ENCODE measurements around the gene AKAP13.

- TF ChIP-seq CTCF (IDR thresholded peaks at IDR 0.05; ENCODE audit: low read depth, low read length) (no peak), POLR2A (IDR thresholded peaks at IDR 0.05; ENCODE audit: extremely low read depth, insufficient read length) (no peak)
- TF ChIP-seq, protein P1, sequence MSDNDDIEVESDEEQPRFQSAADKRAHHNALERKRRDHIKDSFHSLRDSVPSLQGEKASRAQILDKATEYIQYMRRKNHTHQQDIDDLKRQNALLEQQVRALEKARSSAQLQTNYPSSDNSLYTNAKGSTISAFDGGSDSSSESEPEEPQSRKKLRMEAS (IDR thresholded peaks at IDR 0.05; ENCODE audit: low read depth, low read length), result no peak
Measured at GRCh38 chr15:85500729-85501128, 120.3 kb downstream of the AKAP13 start.

Data from NB4 (cell line).